Panc1 (cell line): Measurements from ENCODE around the gene ING1. TPM values are rescaled to one million over a fixed set of nuclear protein-coding genes. Genes with fewer than 3 reads are reported as not detected.

Experiments
- ATAC-seq: fragments of 200-7000 bp; cut with Tn5 transposase; 2 replicates; pipeline ENCODE4 v1.9.1; 2020; ENCODE audit warnings: mild to moderate bottlenecking, moderate library complexity
- BruUV-seq: library from RNA; stranded (reverse); fragments of 400-500 nt; replicated peaks from 2 replicates; lab custom pipeline; 2021; lab: Mats Ljungman, UMichigan
- CTCF ChIA-PET: fragments of 300-600 bp; sonication (Branson Sonifier 250); formaldehyde crosslinking; loops from one replicate; lab custom pipeline; 2022; ENCODE audit warnings: antibody characterized with exemption; lab: Charles Lee
- POLR2A ChIA-PET: fragments of 300-600 bp; sonication (Branson Sonifier 250); formaldehyde crosslinking; loops from one replicate; lab custom pipeline; 2022; ENCODE audit warnings: antibody characterized with exemption; lab: Charles Lee
- DNase-seq: peaks from one replicate; pipeline ENCODE4 v3.0.0-alpha.2; 2010; ENCODE audit warnings: low read depth, low spot score
- H3K27ac ChIP-seq: 2 replicates; pipeline ENCODE4 v1.5.1; 2011; ENCODE audit warnings: mild to moderate bottlenecking, low read length, inconsistent platforms
- H3K27me3 ChIP-seq: fragments of 200-500 bp; sonication (Bioruptor generic); 2 replicates; pipeline ENCODE4 v1.6.0; 2014; ENCODE audit warnings: low read length, inconsistent platforms; ENCODE audit not compliant: control insufficient read depth, insufficient read depth
- H3K36me3 ChIP-seq: fragments of 200-500 bp; sonication (Bioruptor generic); 2 replicates; pipeline ENCODE4 v1.5.1; 2014; ENCODE audit warnings: inconsistent platforms, mild to moderate bottlenecking, low read length, moderate library complexity; ENCODE audit not compliant: control insufficient read depth, insufficient read depth
- H3K4me1 ChIP-seq: 2 replicates; pipeline ENCODE4 v1.5.1; 2011; ENCODE audit warnings: inconsistent platforms, mild to moderate bottlenecking, low read length, moderate library complexity; ENCODE audit not compliant: control insufficient read depth, insufficient read depth
- H3K4me3 ChIP-seq, 2 experiments: 2 replicates each; pipeline ENCODE4 v1.5.1; 2011 to 2012; ENCODE audit warnings: low read depth in 2 of 2, low read length in 2 of 2, mild to moderate bottlenecking in 2 of 2, inconsistent platforms in 1 of 2, moderate library complexity in 1 of 2
- H3K9me3 ChIP-seq: fragments of 200-500 bp; sonication (Bioruptor generic); 2 replicates; pipeline ENCODE4 v1.5.1; 2014; ENCODE audit warnings: low read depth, mild to moderate bottlenecking, inconsistent platforms, low read length, moderate library complexity; ENCODE audit not compliant: control insufficient read depth, insufficient read depth
- CTCF ChIP-seq: fragments of 450-650 bp; IDR thresholded peaks from 2 replicates; pipeline ENCODE4 v1.5.1; 2017; ENCODE audit warnings: mild to moderate bottlenecking
- POLR2AphosphoS5 ChIP-seq: IDR thresholded peaks from 2 replicates; pipeline ENCODE4 v1.6.1; 2012; ENCODE audit warnings: mild to moderate bottlenecking, low read depth, low read length, moderate library complexity
- SIN3A ChIP-seq: IDR thresholded peaks from 2 replicates; pipeline ENCODE4 v1.6.1; 2012; ENCODE audit warnings: low read depth, mild to moderate bottlenecking, low read length, moderate library complexity, borderline replicate concordance; ENCODE audit not compliant: insufficient read depth
- TCF7L2 ChIP-seq: IDR thresholded peaks from 2 replicates; pipeline ENCODE4 v1.6.1; 2011; ENCODE audit warnings: mild to moderate bottlenecking, low read depth, low read length, inconsistent platforms
- in situ Hi-C: cut with HindIII; loops from 2 replicates; pipeline ENCODE4 v1.10.0; 2016; ENCODE audit warnings: low sequenced_read_pairs, low pct_unique_long_range_greater_than_20kb
- intact Hi-C: fragments of 100-400 bp; cut with micrococcal nuclease; formaldehyde crosslinking; loops from one replicate; pipeline ENCODE4 v1.10.0; 2022; ENCODE audit not compliant: unreplicated experiment
- total RNA-seq: library from RNA; stranded (reverse); gene quantifications from one replicate; pipeline ENCODE4 v1.2.1, GENCODE V29; 2021; ENCODE audit not compliant: unreplicated experiment
- TF ChIP-seq, protein P1 (sequence below), 2 experiments: IDR thresholded peaks; 2 replicates each; pipeline ENCODE4 v1.6.1; 2011 to 2012; ENCODE audit warnings: low read depth in 2 of 2, control low read depth in 1 of 2, low read length in 1 of 2, mild to moderate bottlenecking in 1 of 2, moderate library complexity in 1 of 2; ENCODE audit not compliant: insufficient read depth in 1 of 2

ING1 gene
- total RNA-seq, 1 experiment from 2014 or later: 9.2 TPM

DNA sequence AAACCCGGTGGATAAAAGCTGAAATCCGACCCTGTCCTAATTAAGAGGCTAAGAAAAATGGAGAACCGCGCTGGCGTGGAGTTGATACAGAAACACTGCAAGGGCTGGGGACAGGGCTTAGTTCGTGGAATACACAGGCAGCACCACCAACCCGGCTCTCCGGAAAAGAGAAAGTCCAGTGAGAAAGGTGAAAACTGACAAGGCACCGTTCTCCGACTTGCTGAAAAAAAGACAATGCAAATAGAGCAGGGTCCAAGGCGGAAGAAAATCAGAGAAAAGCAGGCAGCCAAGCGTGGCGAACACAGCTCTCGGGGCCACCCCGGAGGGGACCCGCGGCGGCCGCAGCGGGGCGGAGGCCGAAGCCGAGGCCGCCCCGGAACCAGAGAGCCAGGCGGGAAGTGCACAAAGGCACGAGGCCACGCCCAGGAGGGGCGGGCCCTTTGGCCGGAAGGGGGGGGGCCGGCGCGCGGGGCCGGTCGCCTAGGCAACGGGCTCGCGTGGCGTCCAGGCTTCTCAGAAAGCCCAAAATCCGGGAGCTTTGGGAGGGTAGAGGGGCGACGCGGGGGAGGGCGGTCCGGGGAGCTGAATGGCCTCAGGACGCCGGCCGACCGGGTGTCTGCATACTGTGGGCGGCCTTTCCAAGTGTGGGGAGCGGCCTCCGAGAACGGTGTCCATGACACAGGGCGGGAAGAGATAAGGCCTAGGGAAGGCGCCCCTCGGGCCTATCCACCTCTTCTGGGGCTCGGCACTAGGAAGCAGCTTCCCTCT, 1.2 kb upstream of the ING1 start:
- DNase-seq: no peak
- H3K4me1 ChIP-seq: no peaks in the 10 kb centered on the region; the same call in 1 of the 2 replicates
- H3K27ac ChIP-seq: peak overlapping the region; percentile 98
- in situ Hi-C loops (no loop called here), intact Hi-C loops (no loop called here)
- TF ChIP-seq SIN3A: peak; percentile 53; the same call in 1 of the 2 replicates
- TF ChIP-seq, protein P1, sequence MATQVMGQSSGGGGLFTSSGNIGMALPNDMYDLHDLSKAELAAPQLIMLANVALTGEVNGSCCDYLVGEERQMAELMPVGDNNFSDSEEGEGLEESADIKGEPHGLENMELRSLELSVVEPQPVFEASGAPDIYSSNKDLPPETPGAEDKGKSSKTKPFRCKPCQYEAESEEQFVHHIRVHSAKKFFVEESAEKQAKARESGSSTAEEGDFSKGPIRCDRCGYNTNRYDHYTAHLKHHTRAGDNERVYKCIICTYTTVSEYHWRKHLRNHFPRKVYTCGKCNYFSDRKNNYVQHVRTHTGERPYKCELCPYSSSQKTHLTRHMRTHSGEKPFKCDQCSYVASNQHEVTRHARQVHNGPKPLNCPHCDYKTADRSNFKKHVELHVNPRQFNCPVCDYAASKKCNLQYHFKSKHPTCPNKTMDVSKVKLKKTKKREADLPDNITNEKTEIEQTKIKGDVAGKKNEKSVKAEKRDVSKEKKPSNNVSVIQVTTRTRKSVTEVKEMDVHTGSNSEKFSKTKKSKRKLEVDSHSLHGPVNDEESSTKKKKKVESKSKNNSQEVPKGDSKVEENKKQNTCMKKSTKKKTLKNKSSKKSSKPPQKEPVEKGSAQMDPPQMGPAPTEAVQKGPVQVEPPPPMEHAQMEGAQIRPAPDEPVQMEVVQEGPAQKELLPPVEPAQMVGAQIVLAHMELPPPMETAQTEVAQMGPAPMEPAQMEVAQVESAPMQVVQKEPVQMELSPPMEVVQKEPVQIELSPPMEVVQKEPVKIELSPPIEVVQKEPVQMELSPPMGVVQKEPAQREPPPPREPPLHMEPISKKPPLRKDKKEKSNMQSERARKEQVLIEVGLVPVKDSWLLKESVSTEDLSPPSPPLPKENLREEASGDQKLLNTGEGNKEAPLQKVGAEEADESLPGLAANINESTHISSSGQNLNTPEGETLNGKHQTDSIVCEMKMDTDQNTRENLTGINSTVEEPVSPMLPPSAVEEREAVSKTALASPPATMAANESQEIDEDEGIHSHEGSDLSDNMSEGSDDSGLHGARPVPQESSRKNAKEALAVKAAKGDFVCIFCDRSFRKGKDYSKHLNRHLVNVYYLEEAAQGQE (IDR thresholded peaks at IDR 0.05; ENCODE audit: insufficient read depth in 1 of 2, low read depth in 2 of 2, low read length in 1 of 2): no peak
- peak; percentile 83 for TF ChIP-seq POLR2AphosphoS5
- peak; percentile 59 for ATAC-seq
- no peaks in the 10 kb centered on the region for H3K9me3 ChIP-seq
- no peaks in the 10 kb centered on the region for H3K27me3 ChIP-seq
- BruUV-seq: no TSS peak
- CTCF ChIA-PET: no interaction called here
- POLR2A ChIA-PET: interaction anchor here (0.6 to 0.7 kb wide), 4 partner anchors 11 to 556 kb away, joined by 3 to 15 read pairs (median 3); no protein-coding TSS in a partner anchor
- H3K36me3 ChIP-seq: peaks cover 9% of the 10 kb centered on the region; the same call in 1 of the 2 replicates
- H3K4me3 ChIP-seq: peak overlapping the region; percentile 74 to 81

- DNase-seq (peak; percentile 91), ATAC-seq (peak; percentile 78)
- in situ Hi-C loops (no loop called here), intact Hi-C loops (no loop called here)
- TF ChIP-seq TCF7L2 (peak; percentile 97), SIN3A (peak; percentile 35; the same call in 1 of the 2 replicates), CTCF (no peak), POLR2AphosphoS5 (peak; percentile 85)
- TF ChIP-seq, protein P1 (IDR thresholded peaks at IDR 0.05; ENCODE audit: insufficient read depth in 1 of 2, low read depth in 2 of 2, low read length in 1 of 2): no peak
- CTCF ChIA-PET: no interaction called here
- peak overlapping the region; percentile 98 for H3K27ac ChIP-seq
- H3K27me3 ChIP-seq: no peaks in the 10 kb centered on the region
- H3K4me1 ChIP-seq: no peaks in the 10 kb centered on the region; the same call in 1 of the 2 replicates
- POLR2A ChIA-PET: interaction anchor here (0.7 kb wide), 2 partner anchors 10 to 235 kb away, joined by 3 read pairs; no protein-coding TSS in a partner anchor
- BruUV-seq: no TSS peak
- H3K36me3 ChIP-seq: peaks cover 9% of the 10 kb centered on the region; the same call in 1 of the 2 replicates
- H3K9me3 ChIP-seq: no peaks in the 10 kb centered on the region
- H3K4me3 ChIP-seq: peak overlapping the region; percentile 74 to 81
These were observed 455 bp upstream of the ING1 start for GRCh38 chr13:110712849-110713641.
